Stimulated activated CD4-positive, alpha-beta T cell treated with anti-CD3 and anti-CD28 coated beads, TNF-alpha, amount 100 ng/mL, for 24 hours (primary cell): ENCODE results near the gene SIRPD.

Experiments
- DNase-seq, 3 experiments: peaks; one replicate each; pipeline ENCODE4 v3.0.0-alpha.2; 2020; ENCODE audit warnings: low read depth in 3 of 3

SIRPD gene

GRCh38 chr20:1494436-1494835 is 63.1 kb downstream of the SIRPD start:
- DNase-seq: no peak

GRCh38 chr20:1493536-1493935 is 64.0 kb downstream of the SIRPD start:
- DNase-seq: no peak

GRCh38 chr20:1491860-1492642 is 65.5 kb downstream of the SIRPD start:
- no peak for DNase-seq

- no peak for DNase-seq
Measured at GRCh38 chr20:1491281-1491840, 66.1 kb downstream of the SIRPD start, which contains the start of gene SIRPB2. TSS of gene SIRPB2 (minus strand) at chr20:1491420. CDS start at chr20:1491359, 61 bp downstream.

DNA sequence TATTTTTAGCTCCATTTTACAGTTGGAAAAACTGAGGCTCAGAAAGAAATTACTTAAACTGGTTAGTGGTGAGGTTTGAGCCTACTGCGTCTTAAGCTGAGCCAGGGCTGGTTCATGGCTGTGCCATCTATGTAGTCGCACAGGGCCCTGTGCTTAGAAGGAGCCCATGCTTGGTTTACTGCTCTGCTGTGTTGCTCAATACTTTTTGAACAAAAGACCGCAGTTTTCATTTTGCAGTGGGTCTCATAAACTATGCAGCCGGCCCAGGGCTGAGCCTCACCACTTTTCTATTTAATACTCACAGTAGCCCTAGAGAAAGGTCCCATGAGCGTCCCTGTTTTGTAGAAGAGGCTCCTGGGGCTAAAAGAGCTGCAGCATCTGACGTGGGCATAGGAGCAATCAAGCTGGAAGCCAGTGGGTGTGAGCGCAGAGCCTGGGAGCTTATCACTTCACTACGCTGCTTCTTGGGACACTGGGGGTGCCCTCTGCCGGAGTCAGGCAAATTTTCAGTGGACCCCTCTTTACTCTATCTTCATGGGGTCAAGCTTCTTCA is 66.8 kb downstream of the SIRPD start:
- no peak for DNase-seq

DNA sequence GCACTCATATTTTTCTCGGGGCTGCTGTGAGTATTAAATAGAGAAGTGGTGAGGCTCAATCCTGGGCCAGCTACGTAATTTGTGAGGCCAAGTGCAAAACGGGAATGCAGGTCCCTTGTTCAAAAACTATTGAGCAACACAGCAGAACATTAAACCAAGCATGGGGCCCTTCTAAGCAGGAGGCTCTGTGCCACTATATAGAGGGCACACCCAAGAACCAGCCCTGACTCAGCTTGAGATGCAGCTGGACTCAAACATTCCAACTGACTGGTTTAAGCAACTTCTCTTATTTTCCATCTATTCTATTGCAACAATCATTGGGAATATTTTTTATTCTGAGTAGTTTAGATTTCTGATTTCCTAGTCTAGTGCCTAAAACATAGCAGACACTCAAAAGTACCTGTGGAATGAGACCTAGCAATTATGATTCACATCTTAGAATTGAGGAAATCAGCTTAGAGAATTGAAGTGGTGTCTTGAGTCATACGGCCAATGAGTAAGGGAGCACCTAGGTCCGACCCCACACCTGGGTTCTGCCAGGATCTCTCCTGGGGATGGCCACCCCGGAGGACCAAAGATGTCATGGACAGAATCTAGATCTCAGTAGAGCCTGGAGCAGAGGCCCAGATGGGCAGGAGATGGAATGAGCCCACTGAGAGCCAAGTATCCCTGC is 67.6 kb downstream of the SIRPD start:
- DNase-seq: no peak

DNA sequence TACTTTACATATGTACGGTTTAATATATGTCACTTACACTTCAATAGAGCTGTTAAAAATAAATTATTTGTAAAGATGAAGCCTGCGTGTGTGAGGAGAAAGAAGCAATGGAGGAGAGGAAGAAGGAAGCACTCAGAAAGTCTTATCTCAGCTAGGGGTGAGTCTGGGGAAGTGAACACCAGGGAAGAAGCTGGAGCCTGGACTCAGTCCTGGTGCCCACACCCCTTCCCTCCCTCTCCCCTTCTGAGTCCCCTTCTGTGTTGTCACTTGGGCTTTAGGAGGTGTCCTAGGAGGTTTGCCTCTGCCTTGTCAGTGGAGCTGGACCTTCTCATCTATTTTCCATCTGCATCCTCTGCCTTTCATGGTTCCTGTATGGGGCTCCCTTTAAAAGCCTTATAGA is 68.2 kb downstream of the SIRPD start:
- DNase-seq: no peak

GRCh38 chr20:1486566-1486965 is 70.9 kb downstream of the SIRPD start:
- no peak for DNase-seq

DNA sequence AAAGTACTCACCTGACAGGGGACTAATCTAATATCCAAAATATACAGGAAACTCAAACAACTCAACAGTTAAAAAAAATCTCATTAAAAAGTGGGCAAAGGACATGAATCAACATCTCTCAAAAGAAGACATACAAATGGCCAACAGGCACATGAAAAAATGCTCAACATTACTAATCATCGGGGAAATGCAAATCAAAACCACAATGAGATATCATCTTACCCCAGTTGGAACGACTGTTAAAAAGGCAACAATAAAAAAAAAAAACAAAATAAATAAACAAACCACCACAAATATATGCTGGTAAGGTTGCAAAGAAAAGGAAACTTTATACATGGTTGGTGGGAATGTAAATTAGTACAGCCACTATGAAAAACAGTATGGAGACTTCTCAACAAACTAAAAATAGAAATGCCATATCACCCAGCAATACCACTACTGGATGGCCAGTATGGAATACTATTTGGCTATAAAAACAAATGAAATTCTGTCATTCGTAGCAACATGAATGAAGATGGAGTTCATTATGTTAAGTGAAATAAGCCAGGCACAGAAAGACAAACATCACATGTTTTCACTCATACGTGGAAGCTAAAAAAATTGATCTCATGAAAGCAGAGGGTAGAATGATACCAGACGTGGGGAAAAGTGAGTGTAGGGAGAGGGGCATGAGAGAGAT is 72.9 kb downstream of the SIRPD start:
- DNase-seq: no peak
